Small intestine (tissue), 7 donors: ENCODE results near the gene UNKL. TPM values are rescaled to one million over a fixed set of nuclear protein-coding genes. Genes with fewer than 3 reads are reported as not detected.

ENCODE experiments used
- DNase-seq, 2 donors: peaks; one replicate each; pipeline versions ENCODE4 v3.0.0 to v3.0.0-alpha.2; 2013
- FAIRE-seq: peaks from 2 replicates; lab custom pipeline; 2012; peaks lifted over from hg19 to GRCh38; lab: Jason Lieb, UNC
- H3K27ac ChIP-seq, 3 donors: one replicate each; pipeline ENCODE4 v1.5.1; 2013; ENCODE audit warnings: low read length in 2 of 3, mild to moderate bottlenecking in 2 of 3, control low read depth in 1 of 3, inconsistent platforms in 1 of 3, low read depth in 1 of 3, moderate library complexity in 1 of 3
- H3K27me3 ChIP-seq, 3 donors: one replicate each; pipeline ENCODE4 v1.6.1; 2013; ENCODE audit warnings: low read length in 3 of 3, inconsistent platforms in 1 of 3; ENCODE audit not compliant: control insufficient read depth in 3 of 3, insufficient read depth in 3 of 3
- H3K36me3 ChIP-seq, 3 donors: one replicate each; pipeline ENCODE4 v1.6.1; 2013; ENCODE audit warnings: low read length in 3 of 3, inconsistent platforms in 1 of 3, low read depth in 1 of 3, mild to moderate bottlenecking in 1 of 3, moderate library complexity in 1 of 3; ENCODE audit not compliant: control insufficient read depth in 3 of 3, insufficient read depth in 2 of 3
- H3K4me1 ChIP-seq, 3 donors: one replicate each; pipeline ENCODE4 v1.6.1; 2013; ENCODE audit warnings: low read length in 2 of 3, inconsistent platforms in 1 of 3, low read depth in 1 of 3, mild to moderate bottlenecking in 1 of 3, moderate library complexity in 1 of 3; ENCODE audit not compliant: control insufficient read depth in 3 of 3, insufficient read depth in 2 of 3
- H3K4me3 ChIP-seq, 3 donors: one replicate each; pipeline ENCODE4 v1.5.1; 2013; ENCODE audit warnings: low read length in 3 of 3, control low read depth in 1 of 3, inconsistent platforms in 1 of 3, low read depth in 1 of 3, mild to moderate bottlenecking in 1 of 3, moderate library complexity in 1 of 3
- H3K9me3 ChIP-seq, 2 donors: one replicate each; pipeline ENCODE4 v1.6.1; 2013; ENCODE audit warnings: low read depth in 1 of 2, low read length in 1 of 2; ENCODE audit not compliant: control insufficient read depth in 2 of 2, insufficient read depth in 1 of 2
- WGBS, 3 donors: extraction: QIAGEN DNeasy Blood & Tissue Kit; methylation state at CpG; one replicate each; pipeline ENCODE4 v1.1.7; 2013; 5-methylcytosine and 5-hydroxymethylcytosine counted together
- polyA plus RNA-seq, 4 donors: library from polyadenylated mRNA; stranded (reverse) in 3 of 4; unstranded in 1 of 4; fragments of 200-250 nt in 3 of 4; fragments of 120-200 nt in 1 of 4; gene quantifications; one replicate each; pipeline versions ENCODE4 v1.2.1 to v1.2.3, GENCODE V29; 2013
- donor health status: healthy with polysubstance abuse.
- donor health status: control.
- donor health status: control.
- donor health status: Bipolar disorder and iron deficiency.
- donor health status: healthy.

UNKL gene
- polyA plus RNA-seq, 4 donors, result 1.9 to 21.1 (median 4.6) TPM

DNA sequence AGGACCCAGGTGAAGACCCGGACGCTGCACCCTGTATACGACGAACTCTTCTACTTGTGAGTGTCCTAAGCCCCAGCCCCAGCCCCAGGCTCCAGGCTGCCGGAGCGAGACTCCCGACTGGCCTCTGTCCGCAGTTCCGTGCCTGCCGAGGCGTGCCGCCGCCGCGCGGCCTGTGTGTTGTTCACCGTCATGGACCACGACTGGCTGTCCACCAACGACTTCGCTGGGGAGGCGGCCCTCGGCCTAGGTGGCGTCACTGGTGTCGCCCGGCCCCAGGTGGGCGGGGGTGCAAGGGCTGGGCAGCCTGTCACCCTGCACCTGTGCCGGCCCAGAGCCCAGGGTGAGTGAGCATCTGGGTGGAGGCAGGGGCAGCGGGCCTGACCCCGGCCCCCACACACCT is 66.5 kb downstream of the UNKL start:
- Histone ChIP-seq H3K4me1 (peaks cover 2 to 19% (median 7%) of the 10 kb centered on the region in 3 donors), H3K36me3 (peaks cover 2 to 42% (median 4%) of the 10 kb centered on the region in 3 donors), H3K9me3 (no peaks in the 10 kb centered on the region), H3K27me3 (no peaks in the 10 kb centered on the region), H3K27ac (no peak overlapping the region), H3K4me3 (no peak overlapping the region)
- 90 to 92% (median 92%) methylated on average over 27 to 29 of the region's 29 CpGs for WGBS, 3 donors
- FAIRE-seq, result no peak
- DNase-seq, result no peak

DNA sequence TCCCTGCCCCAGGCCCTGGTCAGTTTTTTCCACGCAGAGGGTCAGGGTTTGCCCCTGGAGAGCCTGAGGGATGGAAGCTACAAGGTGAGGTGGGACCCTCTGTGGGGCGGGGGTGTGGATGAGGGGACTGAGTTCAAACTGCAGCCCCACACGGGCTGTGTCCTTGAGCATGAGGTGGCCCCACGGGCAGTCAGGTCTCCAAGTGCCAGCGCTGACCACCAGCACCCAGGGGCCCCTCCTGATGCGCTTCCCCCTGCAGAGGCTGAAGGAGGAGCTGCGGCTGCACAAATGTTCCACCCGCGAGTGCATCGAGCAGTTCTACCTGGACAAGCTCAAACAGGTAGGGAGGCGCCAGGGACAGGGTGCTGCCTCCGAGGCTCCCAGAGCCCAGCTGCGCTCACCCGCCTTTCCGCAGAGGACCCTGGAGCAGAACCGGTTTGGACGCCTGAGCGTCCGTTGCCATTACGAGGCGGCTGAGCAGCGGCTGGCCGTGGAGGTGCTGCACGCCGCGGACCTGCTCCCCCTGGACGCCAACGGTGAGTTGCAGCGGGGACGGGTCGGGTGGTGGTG is 67.1 kb downstream of the UNKL start:
- FAIRE-seq (no peak), DNase-seq (no peak)
- 90 to 92% (median 92%) methylated on average over 31 of the region's 31 CpGs for WGBS, 3 donors
- Histone ChIP-seq H3K4me3 (no peak overlapping the region), H3K4me1 (peaks cover 2 to 20% (median 4%) of the 10 kb centered on the region in 3 donors), H3K36me3 (peaks cover 2 to 42% (median 4%) of the 10 kb centered on the region in 3 donors), H3K9me3 (no peaks in the 10 kb centered on the region), H3K27ac (no peak overlapping the region), H3K27me3 (no peaks in the 10 kb centered on the region)

DNA sequence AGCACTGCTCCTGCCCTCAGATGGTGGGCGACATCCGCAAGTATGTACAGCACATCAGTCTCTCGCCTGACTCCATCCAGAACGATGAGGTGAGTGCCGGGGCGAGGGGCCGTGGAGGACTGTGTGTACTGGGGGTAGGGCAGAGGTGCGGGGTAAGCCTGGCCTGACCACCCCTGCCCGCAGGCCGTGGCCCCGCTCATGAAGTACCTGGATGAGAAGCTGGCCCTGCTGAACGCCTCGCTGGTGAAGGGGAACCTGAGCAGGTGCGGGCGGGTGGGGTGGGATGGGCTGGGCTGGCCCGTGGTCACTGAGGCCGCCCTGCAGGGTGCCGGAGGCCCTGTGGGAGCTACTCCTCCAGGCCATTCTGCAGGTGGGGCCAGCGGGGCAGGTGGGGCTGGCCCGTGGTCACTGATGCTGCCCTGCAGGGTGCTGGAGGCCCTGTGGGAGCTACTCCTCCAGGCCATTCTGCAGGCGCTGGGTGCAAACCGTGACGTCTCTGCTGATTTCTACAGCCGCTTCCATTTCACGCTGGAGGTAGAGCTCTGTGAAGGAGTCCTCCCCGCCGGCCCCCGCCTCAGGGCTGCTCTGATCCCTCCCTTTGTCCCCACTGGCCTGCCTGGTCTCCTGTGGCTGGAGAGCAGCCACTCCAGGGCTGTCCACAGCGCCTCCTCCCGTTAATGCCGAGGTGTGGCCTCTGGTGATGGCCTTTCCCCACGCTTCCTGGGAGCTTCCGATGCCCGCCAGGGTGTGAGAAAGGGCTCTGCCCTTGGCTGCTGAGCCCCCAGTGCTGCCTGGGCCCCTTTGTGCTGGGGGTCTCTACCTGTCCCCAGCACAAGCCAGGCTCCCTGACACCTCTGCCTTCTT is 67.8 kb downstream of the UNKL start:
- Histone ChIP-seq H3K9me3 (no peaks in the 10 kb centered on the region), H3K4me1 (peaks cover 2 to 23% (median 4%) of the 10 kb centered on the region in 3 donors), H3K27ac (no peak overlapping the region), H3K4me3 (no peak overlapping the region), H3K27me3 (no peaks in the 10 kb centered on the region), H3K36me3 (peaks cover 2 to 42% (median 4%) of the 10 kb centered on the region in 3 donors)
- 34 to 71% (median 46%) methylated on average over 30 to 34 of the region's 34 CpGs for WGBS, 3 donors
- FAIRE-seq (no peak), DNase-seq (peak in 1 of 2 donors; percentile 18)

DNA sequence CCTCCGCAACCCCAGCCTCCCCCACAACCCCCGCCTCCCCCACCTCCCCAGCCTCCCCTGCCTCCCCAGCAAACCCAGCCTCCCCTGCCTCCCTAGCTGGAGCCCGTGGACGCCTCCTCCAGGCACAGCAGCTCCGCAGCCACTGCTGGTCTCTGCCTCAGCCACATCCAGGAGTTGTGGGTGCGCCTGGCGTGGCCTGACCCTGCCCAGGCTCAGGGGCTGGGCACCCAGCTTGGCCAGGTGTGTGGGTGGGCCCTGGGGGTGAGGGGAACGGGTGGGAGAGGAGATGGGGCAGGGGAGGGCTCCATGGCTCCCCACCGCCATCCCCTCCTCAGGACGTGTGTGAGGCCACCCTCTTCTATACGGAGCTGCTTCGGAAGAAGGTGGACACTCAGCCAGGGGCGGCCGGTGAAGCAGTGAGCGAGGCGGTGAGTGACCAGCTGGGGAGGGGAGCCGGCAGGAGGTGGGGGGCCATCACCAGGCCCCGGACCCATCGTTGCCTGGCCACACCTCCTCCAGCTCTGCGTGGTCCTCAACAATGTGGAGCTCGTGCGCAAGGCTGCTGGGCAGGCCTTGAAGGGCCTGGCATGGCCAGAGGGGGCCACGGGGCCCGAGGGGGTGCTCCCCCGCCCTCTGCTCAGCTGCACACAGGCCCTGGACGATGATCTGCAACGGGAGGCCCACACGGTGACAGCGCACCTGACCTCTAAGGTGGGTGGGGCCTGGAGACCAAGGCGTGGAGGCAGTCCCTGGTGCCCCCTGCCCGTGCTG is 68.7 kb downstream of the UNKL start:
- 67 to 74% (median 74%) methylated on average over 27 to 31 of the region's 31 CpGs for WGBS, 3 donors
- no peak overlapping the region for H3K4me3 ChIP-seq
- FAIRE-seq (no peak), DNase-seq (no peak)
- H3K9me3 ChIP-seq, result no peaks in the 10 kb centered on the region
- peaks cover 2 to 19% (median 2%) of the 10 kb centered on the region in 3 donors for H3K4me1 ChIP-seq
- peaks cover 2 to 42% (median 4%) of the 10 kb centered on the region in 3 donors for H3K36me3 ChIP-seq
- no peak overlapping the region for H3K27ac ChIP-seq
- no peaks in the 10 kb centered on the region for H3K27me3 ChIP-seq

DNA sequence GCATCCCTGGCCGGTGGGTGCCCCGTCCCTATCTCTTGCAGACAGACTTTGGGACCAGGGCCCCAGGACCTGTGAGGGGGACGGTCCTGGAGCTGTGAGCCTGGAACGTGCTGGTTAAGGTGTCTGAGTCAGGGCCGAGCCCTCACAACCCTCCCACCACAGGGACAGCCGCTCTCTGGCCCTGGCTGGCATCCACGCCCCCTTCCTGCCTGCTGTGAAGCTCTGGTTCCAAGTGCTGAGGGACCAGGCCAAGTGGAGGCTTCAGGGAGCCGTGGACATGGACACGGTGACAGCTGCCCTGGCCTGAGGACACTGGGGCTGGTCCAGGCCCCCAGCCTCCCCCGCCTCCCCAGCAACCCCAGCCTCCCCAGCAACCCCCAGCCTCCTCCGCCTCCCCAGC is 69.4 kb downstream of the UNKL start:
- no peak for DNase-seq
- Histone ChIP-seq H3K4me1 (peaks cover 0 to 14% (median 2%) of the 10 kb centered on the region in 3 donors), H3K9me3 (no peaks in the 10 kb centered on the region), H3K27ac (no peak overlapping the region), H3K36me3 (peaks cover 2 to 36% (median 4%) of the 10 kb centered on the region in 3 donors), H3K27me3 (no peaks in the 10 kb centered on the region), H3K4me3 (no peak overlapping the region)
- WGBS, 3 donors, result 77 to 80% (median 80%) methylated on average over 9 to 11 of the region's 11 CpGs
- FAIRE-seq, result no peak

DNA sequence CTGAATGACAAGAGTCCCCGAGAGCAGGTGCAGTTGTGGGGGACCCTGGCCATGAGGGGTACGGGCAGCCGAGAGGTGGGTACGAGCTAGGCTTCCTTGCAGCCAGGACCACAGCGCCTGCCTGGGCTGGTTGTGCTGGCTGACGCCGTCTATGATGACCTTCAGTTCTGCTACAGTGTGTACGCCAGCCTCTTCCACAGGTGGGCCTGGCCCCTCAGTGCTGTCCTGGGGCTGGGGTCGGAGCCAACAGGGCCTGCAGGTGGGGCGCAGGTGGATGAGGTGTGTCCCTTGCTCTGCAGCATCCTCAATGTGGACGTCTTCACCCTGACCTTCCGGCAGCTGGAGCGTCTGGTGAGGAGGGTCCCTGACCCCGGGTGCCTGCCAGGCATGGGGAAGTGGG is 70.0 kb downstream of the UNKL start:
- FAIRE-seq, result no peak
- DNase-seq, result no peak
- WGBS, 3 donors, result 86 to 90% (median 87%) methylated on average over 14 of the region's 14 CpGs

DNA sequence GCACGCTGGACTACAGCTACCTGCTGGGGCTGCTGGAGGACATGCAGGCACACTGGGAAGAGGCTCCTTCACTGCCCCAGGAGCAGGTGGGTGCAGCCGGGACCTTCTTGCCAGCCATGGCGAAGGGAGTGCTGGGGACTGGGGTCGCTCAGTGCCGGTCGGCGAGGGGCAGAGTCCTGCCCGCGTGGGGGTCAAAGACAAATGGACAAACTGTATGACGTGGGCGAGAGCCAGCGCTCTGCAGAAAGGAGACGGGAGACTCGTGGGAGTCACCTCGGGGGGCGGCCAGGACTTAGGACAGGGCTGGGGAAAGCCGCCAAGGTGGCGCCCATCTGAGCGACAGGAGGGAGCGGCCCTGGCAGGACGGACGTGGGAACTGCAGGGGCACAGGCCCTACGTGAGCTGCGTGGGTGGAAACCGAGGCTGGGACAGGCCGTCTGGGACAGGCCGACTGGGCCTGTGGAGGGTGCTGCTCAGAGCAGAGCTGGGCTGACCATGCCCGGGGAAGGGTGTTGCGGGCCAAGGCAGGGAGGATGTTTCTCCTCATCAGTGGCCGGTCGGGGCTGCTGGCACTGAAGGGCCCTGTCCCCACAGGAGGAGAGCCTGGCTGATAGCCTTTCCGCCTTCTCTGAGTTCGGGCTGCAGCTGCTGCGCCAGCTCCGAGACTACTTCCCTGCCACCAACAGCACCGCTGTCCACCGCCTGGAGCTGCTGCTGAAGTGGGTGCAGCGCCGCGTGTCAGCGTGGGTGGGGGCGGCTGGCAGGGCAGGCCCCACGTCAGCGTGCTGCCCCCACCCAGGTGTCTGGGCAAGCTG is 70.9 kb downstream of the UNKL start:
- Histone ChIP-seq H3K9me3 (no peaks in the 10 kb centered on the region), H3K36me3 (peaks cover 0 to 21% (median 1%) of the 10 kb centered on the region in 3 donors), H3K27ac (peak overlapping the region in 1 of 3 donors; percentile 9), H3K27me3 (no peaks in the 10 kb centered on the region), H3K4me3 (peak overlapping the region in 2 of 3 donors; percentile 38 to 52), H3K4me1 (peaks cover 0 to 14% (median 2%) of the 10 kb centered on the region in 3 donors)
- no peak for FAIRE-seq
- 18 to 54% (median 30%) methylated on average over 41 to 44 of the region's 44 CpGs for WGBS, 3 donors
- no peak for DNase-seq

More for the DNA sequence above, 70.0 kb downstream of the UNKL start:
- no peak overlapping the region for H3K4me3 ChIP-seq
- peaks cover 0 to 30% (median 4%) of the 10 kb centered on the region in 3 donors for H3K36me3 ChIP-seq
- no peaks in the 10 kb centered on the region for H3K9me3 ChIP-seq
- peaks cover 0 to 14% (median 2%) of the 10 kb centered on the region in 3 donors for H3K4me1 ChIP-seq
- H3K27me3 ChIP-seq, result no peaks in the 10 kb centered on the region
- H3K27ac ChIP-seq, result no peak overlapping the region
